Fibroblast of lung (primary cell): ENCODE data around the gene COL8A1. TPM values are rescaled to one million over a fixed set of nuclear protein-coding genes. Genes with fewer than 3 reads are reported as not detected.

Experiments
- DNase-seq, 2 donors: peaks; one replicate each; pipeline versions ENCODE4 v3.0.0 to v3.0.0-alpha.2; 2010; ENCODE audit warnings: low read depth in 2 of 2
- H2AFZ ChIP-seq: 2 replicates; pipeline ENCODE4 v1.5.1; 2012; ENCODE audit warnings: low read length, control low read depth, inconsistent platforms
- H3K27ac ChIP-seq: 2 replicates; pipeline ENCODE4 v1.5.1; 2011; ENCODE audit warnings: low read length, control low read depth; ENCODE audit not compliant: insufficient read depth
- H3K27me3 ChIP-seq: 2 replicates; pipeline ENCODE4 v1.5.1; 2011; ENCODE audit warnings: mild to moderate bottlenecking, low read length; ENCODE audit not compliant: control insufficient read depth, insufficient read depth
- H3K36me3 ChIP-seq: 2 replicates; pipeline ENCODE4 v1.5.1; 2011; ENCODE audit warnings: low read length; ENCODE audit not compliant: control insufficient read depth, insufficient read depth
- H3K4me1 ChIP-seq: 2 replicates; pipeline ENCODE4 v1.5.1; 2011; ENCODE audit warnings: low read length; ENCODE audit not compliant: control insufficient read depth, insufficient read depth; ENCODE audit errors: extremely low read depth
- H3K4me2 ChIP-seq: 2 replicates; pipeline ENCODE4 v1.5.1; 2011; ENCODE audit warnings: low read length, control low read depth; ENCODE audit not compliant: insufficient read depth; ENCODE audit errors: extremely low read depth
- H3K4me3 ChIP-seq, 4 experiments: fragments of 200-600 bp in 1 of 4; sonication (generic) in 1 of 4; replicated peaks in 1 of 4; 2 replicates each; pipeline ENCODE4 v1.5.1; 2011 to 2016; ENCODE audit warnings: low read length in 4 of 4, low read depth in 3 of 4, mild to moderate bottlenecking in 3 of 4, control low read depth in 2 of 4, inconsistent platforms in 1 of 4, mixed read lengths in 1 of 4; ENCODE audit not compliant: insufficient read depth in 1 of 4; ENCODE audit errors: control extremely low read depth in 1 of 4
- H3K79me2 ChIP-seq: 2 replicates; pipeline ENCODE4 v1.5.1; 2012; ENCODE audit warnings: mild to moderate bottlenecking, low read length, inconsistent platforms; ENCODE audit not compliant: control insufficient read depth, insufficient read depth
- H3K9ac ChIP-seq: 2 replicates; pipeline ENCODE4 v1.5.1; 2011; ENCODE audit warnings: mild to moderate bottlenecking, low read length, control low read depth; ENCODE audit not compliant: insufficient read depth
- H3K9me3 ChIP-seq: 2 replicates; pipeline ENCODE4 v1.5.1; 2012; ENCODE audit warnings: low read depth, low read length; ENCODE audit not compliant: control insufficient read depth, insufficient read depth
- H4K20me1 ChIP-seq: 2 replicates; pipeline ENCODE4 v1.5.1; 2011; ENCODE audit warnings: low read length; ENCODE audit not compliant: control insufficient read depth, insufficient read depth; ENCODE audit errors: extremely low read depth
- CTCF ChIP-seq, 2 donors: IDR thresholded peaks in 1 of 2; conservative IDR thresholded peaks in 1 of 2; 1 replicate in 1 of 2; 2 replicates in 1 of 2; pipeline ENCODE4 v1.5.1; 2011 to 2012; ENCODE audit warnings: low read length in 2 of 2, control low read depth in 1 of 2, inconsistent platforms in 1 of 2, low read depth in 1 of 2, mild to moderate bottlenecking in 1 of 2
- EZH2 ChIP-seq: IDR thresholded peaks from 2 replicates; pipeline ENCODE4 v1.5.1; 2012; ENCODE audit warnings: low read length, control low read depth, mild to moderate bottlenecking; ENCODE audit errors: missing control alignments
- polyA plus RNA-seq, 2 donors: library from polyadenylated mRNA; depleted of rRNA in 1 of 2; stranded (reverse) in 1 of 2; unstranded in 1 of 2; fragments of >200 nt; gene quantifications; 2 replicates each; pipeline ENCODE4 v1.2.1, GENCODE V29; 2011 to 2012; ENCODE audit warnings: missing spikeins in 1 of 2
- total RNA-seq: library from RNA; depleted of rRNA; stranded (reverse); fragments of >200 nt; gene quantifications from 2 replicates; pipeline ENCODE4 v1.2.1, GENCODE V29; 2014

COL8A1 gene
- total and polyA plus RNA-seq, 2 donors (not counting 1 experiment from before 2014, with no cell fraction given), result 85.4 to 215 TPM

- no peaks in the 10 kb centered on the region for H3K79me2 ChIP-seq
- H3K4me1 ChIP-seq, result peaks cover 3% of the 10 kb centered on the region
- no peak overlapping the region for H3K9ac ChIP-seq
- no peak overlapping the region for H2AFZ ChIP-seq
- H4K20me1 ChIP-seq, result no peaks in the 10 kb centered on the region
- H3K4me3 ChIP-seq, result no peak overlapping the region
- no peaks in the 10 kb centered on the region for H3K27me3 ChIP-seq
- peaks cover 3% of the 10 kb centered on the region for H3K36me3 ChIP-seq
- no peaks in the 10 kb centered on the region for H3K9me3 ChIP-seq
- DNase-seq, result peak in 1 of 2 donors; percentile 64
- no peak overlapping the region for H3K27ac ChIP-seq
- H3K4me2 ChIP-seq, result no peak overlapping the region
- TF ChIP-seq EZH2, result no peak
- no peak for TF ChIP-seq CTCF (conservative IDR thresholded peaks at IDR 0.05 in 1 of 2, IDR thresholded peaks at IDR 0.05 in 1 of 2; ENCODE audit: low read depth in 1 of 2, low read length in 2 of 2)
Measured at GRCh38 chr3:99761415-99762165, 123.2 kb downstream of the COL8A1 start.

GRCh38 chr3:99762901-99763300, 124.5 kb downstream of the COL8A1 start:
- no peaks in the 10 kb centered on the region for H3K27me3 ChIP-seq
- H3K79me2 ChIP-seq, result no peaks in the 10 kb centered on the region
- no peak overlapping the region for H3K27ac ChIP-seq
- no peak overlapping the region for H3K4me2 ChIP-seq
- H3K9ac ChIP-seq, result no peak overlapping the region
- H2AFZ ChIP-seq, result no peak overlapping the region
- TF ChIP-seq CTCF (conservative IDR thresholded peaks at IDR 0.05 in 1 of 2, IDR thresholded peaks at IDR 0.05 in 1 of 2; ENCODE audit: low read depth in 1 of 2, low read length in 2 of 2) (no peak), EZH2 (no peak)
- H3K4me1 ChIP-seq, result peaks cover 3% of the 10 kb centered on the region
- H3K9me3 ChIP-seq, result no peaks in the 10 kb centered on the region
- DNase-seq, result no peak
- H4K20me1 ChIP-seq, result no peaks in the 10 kb centered on the region
- no peak overlapping the region for H3K4me3 ChIP-seq
- peaks cover 3% of the 10 kb centered on the region for H3K36me3 ChIP-seq

- H2AFZ ChIP-seq, result no peak overlapping the region
- no peak overlapping the region for H3K27ac ChIP-seq
- DNase-seq, result peak in 1 of 2 donors; percentile 74
- no peak overlapping the region for H3K4me2 ChIP-seq
- H3K9me3 ChIP-seq, result no peaks in the 10 kb centered on the region
- TF ChIP-seq EZH2 (no peak), CTCF (conservative IDR thresholded peaks at IDR 0.05 in 1 of 2, IDR thresholded peaks at IDR 0.05 in 1 of 2; ENCODE audit: low read depth in 1 of 2, low read length in 2 of 2) (no peak)
- no peaks in the 10 kb centered on the region for H3K27me3 ChIP-seq
- H3K9ac ChIP-seq, result no peak overlapping the region
- no peaks in the 10 kb centered on the region for H3K79me2 ChIP-seq
- H3K36me3 ChIP-seq, result peaks cover 3% of the 10 kb centered on the region
- no peaks in the 10 kb centered on the region for H4K20me1 ChIP-seq
- H3K4me3 ChIP-seq, result no peak overlapping the region
- peaks cover 3% of the 10 kb centered on the region for H3K4me1 ChIP-seq
Measured at GRCh38 chr3:99764377-99764776, 126.0 kb downstream of the COL8A1 start.
